Breast epithelium (tissue), 4 donors: ENCODE data around the gene MINDY3. TPM values are rescaled to one million over a fixed set of nuclear protein-coding genes. Genes with fewer than 3 reads are reported as not detected.

ENCODE experiments used
- DNase-seq, 2 donors: peaks; one replicate each; pipeline ENCODE4 v3.0.0-alpha.2; 2019; ENCODE audit warnings: low spot score in 2 of 2
- H3K27ac ChIP-seq, 2 donors: fragments of 200-600 bp; sonication (generic) in 1 of 2; one replicate each; pipeline ENCODE4 v1.5.1; 2016 to 2019; ENCODE audit warnings: mild to moderate bottlenecking in 1 of 2
- H3K27me3 ChIP-seq, 2 donors: fragments of 200-600 bp; sonication (generic) in 1 of 2; one replicate each; pipeline versions ENCODE4 v1.5.1 to v1.6.0; 2017 to 2019; ENCODE audit warnings: control low read depth in 1 of 2, mild to moderate bottlenecking in 1 of 2
- H3K36me3 ChIP-seq: fragments of 200-600 bp; one replicate; pipeline ENCODE4 v1.5.1; 2019
- H3K4me1 ChIP-seq, 2 donors: fragments of 200-600 bp; sonication (generic); one replicate each; pipeline ENCODE4 v1.5.1; 2016 to 2019; ENCODE audit warnings: control low read depth in 1 of 2
- H3K4me3 ChIP-seq, 3 donors: fragments of 200-600 bp; sonication (generic); 1 replicate in 2 of 3; 2 replicates in 1 of 3; pipeline ENCODE4 v1.5.1; 2016 to 2019; ENCODE audit warnings: mild to moderate bottlenecking in 3 of 3, moderate library complexity in 2 of 3
- H3K9me3 ChIP-seq, 2 donors: fragments of 200-600 bp; sonication (generic) in 1 of 2; one replicate each; pipeline ENCODE4 v1.5.1; 2016 to 2019; ENCODE audit warnings: control low read depth in 1 of 2
- POLR2A ChIP-seq: fragments of 450-650 bp; IDR thresholded peaks from one replicate; pipeline ENCODE4 v1.6.1; 2016; ENCODE audit warnings: antibody characterized with exemption, mild to moderate bottlenecking, moderate library complexity
- POLR2AphosphoS5 ChIP-seq, 3 donors: sonication (generic); formaldehyde crosslinking; IDR thresholded peaks; one replicate each; pipeline ENCODE4 v1.6.1; 2017; ENCODE audit warnings: antibody characterized with exemption in 3 of 3
- intact Hi-C: fragments of 100-400 bp; cut with DNase I; formaldehyde crosslinking; loops from one replicate; pipeline ENCODE4 v1.15.1; 2023; ENCODE audit warnings: low total_unique reads
- total RNA-seq, 3 donors: library from RNA; depleted of rRNA; stranded (reverse); fragments of >200 nt; gene quantifications; one replicate each; pipeline ENCODE4 v1.1.0, GENCODE V29; 2016
- TF ChIP-seq, protein P1 (sequence below), 3 donors: fragments of 450-650 bp; IDR thresholded peaks; one replicate each; pipeline ENCODE4 v1.5.1; 2016 to 2017; ENCODE audit warnings: antibody characterized with exemption in 3 of 3, mild to moderate bottlenecking in 3 of 3, moderate library complexity in 3 of 3

The MINDY3 gene
- total RNA-seq, 3 donors from 2014 or later = 33.0 to 38.3 (median 34.8) TPM

DNA sequence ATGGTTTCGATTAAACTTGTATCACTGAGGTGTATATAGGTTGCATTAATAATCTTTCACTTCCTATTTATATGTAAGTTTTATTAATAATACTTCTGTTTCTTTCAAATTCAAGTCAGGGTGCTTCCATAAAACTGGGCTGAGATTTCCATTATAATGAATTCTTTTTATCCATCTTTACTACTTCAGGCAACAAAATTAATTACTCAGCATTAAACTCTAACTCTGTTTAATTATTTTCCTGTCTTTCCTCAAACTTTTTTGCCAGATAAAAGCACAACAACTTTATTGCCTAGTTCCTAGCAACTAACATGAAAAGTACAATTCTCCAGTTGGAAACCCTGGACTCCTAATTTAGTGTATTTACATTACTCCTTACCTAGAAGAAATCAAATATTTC is 3.0 kb upstream of the MINDY3 start:
- no peak for DNase-seq
- intact Hi-C loops = loop anchor here (10.0 kb wide), 1 partner anchor 1761 kb away; no protein-coding TSS in a partner anchor

DNA sequence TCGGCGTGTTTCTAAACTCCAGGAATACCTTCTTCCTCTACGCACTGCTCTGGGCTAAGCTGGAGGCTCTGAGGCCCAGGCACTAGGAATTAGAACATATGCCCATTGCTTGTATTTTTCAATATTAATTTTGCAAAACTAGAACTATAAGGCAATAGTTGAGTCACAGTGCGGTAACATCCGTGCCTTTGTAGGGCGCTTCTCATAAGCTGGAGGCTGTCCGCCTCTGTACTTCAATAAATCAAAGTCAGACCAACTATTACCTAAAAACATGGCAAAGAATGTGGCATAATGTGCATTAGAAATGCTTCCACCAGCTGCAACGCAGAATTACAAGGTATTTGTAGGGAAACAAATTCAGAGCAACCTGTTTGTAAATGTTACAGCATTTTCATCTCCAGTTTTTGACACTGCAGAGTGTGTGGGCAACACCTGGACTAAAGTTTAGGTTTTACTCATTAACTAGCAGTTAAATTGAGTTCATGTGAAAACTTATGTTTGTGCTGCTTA is 440 bp upstream of the MINDY3 start:
- intact Hi-C loops = loop anchor here (10.0 kb wide), 1 partner anchor 1764 kb away; no protein-coding TSS in a partner anchor
- peak in 1 of 3 donors; percentile 4 for TF ChIP-seq POLR2AphosphoS5 (IDR thresholded peaks at IDR 0.05)
- TF ChIP-seq POLR2A = no peak
- DNase-seq = no peak
- Histone ChIP-seq H3K9me3 (no peaks in the 10 kb centered on the region), H3K36me3 (no peaks in the 10 kb centered on the region), H3K4me3 (peak overlapping the region; percentile 86 to 91 (median 87)), H3K4me1 (peaks cover 0 to 8% of the 10 kb centered on the region in 2 donors), H3K27ac (peak overlapping the region; percentile 67 to 70), H3K27me3 (peaks cover 0 to 16% of the 10 kb centered on the region in 2 donors)

More for the DNA sequence above, 3.0 kb upstream of the MINDY3 start:
- Histone ChIP-seq H3K27ac (no peak overlapping the region), H3K4me3 (no peak overlapping the region), H3K4me1 (no peaks in the 10 kb centered on the region), H3K36me3 (no peaks in the 10 kb centered on the region), H3K27me3 (peaks cover 0 to 31% of the 10 kb centered on the region in 2 donors), H3K9me3 (no peaks in the 10 kb centered on the region)
- TF ChIP-seq POLR2AphosphoS5 (IDR thresholded peaks at IDR 0.05) (no peak), POLR2A (no peak)
- TF ChIP-seq, protein P1, sequence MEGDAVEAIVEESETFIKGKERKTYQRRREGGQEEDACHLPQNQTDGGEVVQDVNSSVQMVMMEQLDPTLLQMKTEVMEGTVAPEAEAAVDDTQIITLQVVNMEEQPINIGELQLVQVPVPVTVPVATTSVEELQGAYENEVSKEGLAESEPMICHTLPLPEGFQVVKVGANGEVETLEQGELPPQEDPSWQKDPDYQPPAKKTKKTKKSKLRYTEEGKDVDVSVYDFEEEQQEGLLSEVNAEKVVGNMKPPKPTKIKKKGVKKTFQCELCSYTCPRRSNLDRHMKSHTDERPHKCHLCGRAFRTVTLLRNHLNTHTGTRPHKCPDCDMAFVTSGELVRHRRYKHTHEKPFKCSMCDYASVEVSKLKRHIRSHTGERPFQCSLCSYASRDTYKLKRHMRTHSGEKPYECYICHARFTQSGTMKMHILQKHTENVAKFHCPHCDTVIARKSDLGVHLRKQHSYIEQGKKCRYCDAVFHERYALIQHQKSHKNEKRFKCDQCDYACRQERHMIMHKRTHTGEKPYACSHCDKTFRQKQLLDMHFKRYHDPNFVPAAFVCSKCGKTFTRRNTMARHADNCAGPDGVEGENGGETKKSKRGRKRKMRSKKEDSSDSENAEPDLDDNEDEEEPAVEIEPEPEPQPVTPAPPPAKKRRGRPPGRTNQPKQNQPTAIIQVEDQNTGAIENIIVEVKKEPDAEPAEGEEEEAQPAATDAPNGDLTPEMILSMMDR (IDR thresholded peaks at IDR 0.05) = no peak

DNA sequence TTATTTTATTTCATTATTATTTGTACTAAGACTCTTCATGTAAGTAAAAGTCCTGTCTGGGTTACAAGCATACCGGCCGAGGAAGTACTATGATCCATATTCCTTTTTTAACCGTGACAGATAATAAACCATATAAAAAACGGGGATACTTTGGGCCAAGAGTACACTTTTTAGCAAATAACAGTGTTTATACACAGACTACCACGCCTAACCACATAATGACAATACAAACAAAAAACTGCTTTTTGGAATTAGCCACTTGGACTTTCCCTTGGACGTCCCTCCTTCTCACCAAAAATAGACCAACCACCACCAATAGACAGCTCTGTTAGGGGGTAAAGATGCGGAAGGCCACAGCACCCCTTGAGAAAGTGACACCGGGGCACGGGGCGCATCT is 800 bp downstream of the MINDY3 start:
- H3K36me3 ChIP-seq = no peaks in the 10 kb centered on the region
- peak overlapping the region; percentile 86 to 91 (median 87) for H3K4me3 ChIP-seq
- peaks cover 0 to 9% of the 10 kb centered on the region in 2 donors for H3K27me3 ChIP-seq
- H3K9me3 ChIP-seq = no peaks in the 10 kb centered on the region
- no peak for DNase-seq
- TF ChIP-seq, protein P1 (IDR thresholded peaks at IDR 0.05) = no peak
- TF ChIP-seq POLR2AphosphoS5 (IDR thresholded peaks at IDR 0.05) (no peak), POLR2A (no peak)
- H3K4me1 ChIP-seq = peaks cover 0 to 8% of the 10 kb centered on the region in 2 donors
- peak overlapping the region; percentile 67 to 70 for H3K27ac ChIP-seq
- intact Hi-C loops = no loop called here

DNA sequence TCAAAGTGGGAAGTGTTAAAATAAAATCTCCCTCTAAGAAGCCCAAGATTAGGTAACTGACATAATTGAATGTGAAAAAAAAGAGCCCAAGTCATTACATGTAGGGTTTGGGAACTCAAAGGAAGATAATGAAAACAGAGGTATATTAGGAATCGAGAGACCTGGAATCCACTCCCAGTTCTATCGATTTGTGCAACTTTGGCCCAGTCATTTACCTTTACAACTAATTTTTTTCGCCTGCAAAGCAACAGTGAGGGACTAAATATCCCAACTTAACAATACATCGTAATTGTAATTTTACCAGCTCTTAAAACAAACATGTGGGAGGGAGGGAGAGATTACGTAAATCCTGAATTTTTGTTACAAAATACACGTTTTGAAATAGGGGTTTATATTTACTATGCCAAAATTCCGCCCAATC is 1.4 kb downstream of the MINDY3 start:
- no peak for DNase-seq
- Histone ChIP-seq H3K27ac (no peak overlapping the region), H3K9me3 (no peaks in the 10 kb centered on the region), H3K4me3 (peak overlapping the region; percentile 86 to 91 (median 87)), H3K36me3 (no peaks in the 10 kb centered on the region), H3K4me1 (peaks cover 0 to 8% of the 10 kb centered on the region in 2 donors), H3K27me3 (peaks cover 0 to 5% of the 10 kb centered on the region in 2 donors)
- intact Hi-C loops = no loop called here
- TF ChIP-seq, protein P1 (IDR thresholded peaks at IDR 0.05) = no peak
- TF ChIP-seq POLR2A (no peak), POLR2AphosphoS5 (IDR thresholded peaks at IDR 0.05) (no peak)

DNA sequence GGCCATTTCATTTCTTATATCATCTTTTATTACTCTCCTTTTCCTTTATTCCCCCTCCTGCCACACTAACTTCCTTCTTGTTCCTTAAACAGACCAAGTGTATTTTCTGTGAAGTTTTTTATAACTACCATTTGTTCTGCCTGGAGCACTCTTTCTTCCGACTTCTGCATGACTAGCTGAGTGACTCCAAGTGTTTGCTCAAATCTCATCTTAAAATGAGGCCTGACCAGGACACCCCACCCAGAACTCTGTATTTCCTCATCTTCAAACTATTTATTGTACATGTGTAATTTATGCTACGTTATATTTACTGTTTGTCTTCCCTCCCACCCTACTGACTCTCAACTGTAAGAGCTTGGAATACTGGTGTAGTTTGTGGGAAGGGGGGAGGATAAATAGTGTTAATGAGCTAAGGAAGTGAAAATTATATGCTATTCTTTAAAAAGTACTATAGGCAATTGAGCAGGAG is 3.2 kb downstream of the MINDY3 start:
- TF ChIP-seq, protein P1 (IDR thresholded peaks at IDR 0.05) = no peak
- TF ChIP-seq POLR2A (no peak), POLR2AphosphoS5 (IDR thresholded peaks at IDR 0.05) (no peak)
- intact Hi-C loops = no loop called here
- H3K27ac ChIP-seq = no peak overlapping the region
- H3K4me3 ChIP-seq = no peak overlapping the region
- no peak for DNase-seq
- peaks cover 0 to 8% of the 10 kb centered on the region in 2 donors for H3K4me1 ChIP-seq
- H3K36me3 ChIP-seq = no peaks in the 10 kb centered on the region
- no peaks in the 10 kb centered on the region for H3K9me3 ChIP-seq
- no peaks in the 10 kb centered on the region for H3K27me3 ChIP-seq
